ENCODE measurements around the gene CGREF1.

DNA sequence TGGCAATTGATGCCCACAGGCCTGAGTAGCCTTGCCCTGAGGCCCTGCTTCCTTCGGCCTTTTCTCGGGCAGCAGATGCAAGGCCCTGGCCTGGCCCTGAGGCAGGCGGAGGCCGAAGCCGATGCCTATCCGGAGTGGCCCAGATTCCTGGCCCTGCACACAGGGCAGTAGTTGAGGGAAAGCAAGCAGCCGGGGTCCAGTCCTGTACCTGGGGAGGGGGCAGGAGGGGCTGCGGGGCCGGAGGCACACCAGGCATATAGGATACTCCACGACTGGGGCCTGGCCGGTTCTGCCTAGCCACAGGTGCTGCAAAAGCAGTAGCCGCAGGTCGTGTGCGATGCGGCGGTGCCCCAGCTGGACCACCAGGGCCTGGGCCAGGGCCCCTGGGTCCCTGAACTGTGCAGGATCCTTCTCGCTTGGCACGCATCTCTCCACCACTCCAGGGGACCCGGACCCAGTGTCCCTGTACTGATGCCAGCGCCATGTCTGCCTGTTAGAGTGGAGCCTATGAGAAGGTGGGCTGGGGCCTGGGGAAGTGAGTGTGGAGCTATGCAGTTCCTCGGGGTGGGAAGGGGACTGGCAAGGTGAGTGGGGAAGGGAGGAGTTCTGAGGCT lies 18.5 kb upstream of the CGREF1 start:
- TF ChIP-seq CTCF (IDR thresholded peaks at IDR 0.05) (no peak), POLR2A (IDR thresholded peaks at IDR 0.05) (no peak), POLR2AphosphoS5 (IDR thresholded peaks at IDR 0.05) (no peak), EP300 (IDR thresholded peaks at IDR 0.05) (no peak)

All from sigmoid colon (tissue), 4 donors.